ENCODE data around the gene PDE6A. TPM values are rescaled to one million over a fixed set of nuclear protein-coding genes. Genes with fewer than 3 reads are reported as not detected.
A peak's percentile ranks its signal among the peaks of the same experiment; 100 is the strongest.
"Not testable (repeated sequence)": the region's sequence is repeated elsewhere in the genome, so short reads cannot be mapped to it uniquely, and the experiment has no call there.

PDE6A gene
- total RNA-seq, 2 experiments from 2014 or later, result not detected

- ATAC-seq (ENCODE audit: low read depth) (no peak), DNase-seq (no peak)
- no peaks in the 10 kb centered on the region for H3K27me3 Mint-ChIP-seq
- no peaks in the 10 kb centered on the region for H3K9me3 Mint-ChIP-seq
- peaks cover 31% of the 10 kb centered on the region for H3K4me1 Mint-ChIP-seq
- H3K36me3 Mint-ChIP-seq, result peaks cover 10% of the 10 kb centered on the region
- POLR2A ChIA-PET, result interaction anchor here (0.6 to 0.8 kb wide), 3 partner anchors 39 to 100 kb away, joined by 3 to 4 read pairs (median 3); partner anchors contain the start of genes HMGXB3 and TIGD6
- peak overlapping the region; percentile 72 for H3K27ac Mint-ChIP-seq
- H3K4me3 Mint-ChIP-seq, result peak overlapping the region; percentile 94
These were observed 16.6 kb upstream of the PDE6A start for GRCh38 chr5:149961186-149961685.

DNA sequence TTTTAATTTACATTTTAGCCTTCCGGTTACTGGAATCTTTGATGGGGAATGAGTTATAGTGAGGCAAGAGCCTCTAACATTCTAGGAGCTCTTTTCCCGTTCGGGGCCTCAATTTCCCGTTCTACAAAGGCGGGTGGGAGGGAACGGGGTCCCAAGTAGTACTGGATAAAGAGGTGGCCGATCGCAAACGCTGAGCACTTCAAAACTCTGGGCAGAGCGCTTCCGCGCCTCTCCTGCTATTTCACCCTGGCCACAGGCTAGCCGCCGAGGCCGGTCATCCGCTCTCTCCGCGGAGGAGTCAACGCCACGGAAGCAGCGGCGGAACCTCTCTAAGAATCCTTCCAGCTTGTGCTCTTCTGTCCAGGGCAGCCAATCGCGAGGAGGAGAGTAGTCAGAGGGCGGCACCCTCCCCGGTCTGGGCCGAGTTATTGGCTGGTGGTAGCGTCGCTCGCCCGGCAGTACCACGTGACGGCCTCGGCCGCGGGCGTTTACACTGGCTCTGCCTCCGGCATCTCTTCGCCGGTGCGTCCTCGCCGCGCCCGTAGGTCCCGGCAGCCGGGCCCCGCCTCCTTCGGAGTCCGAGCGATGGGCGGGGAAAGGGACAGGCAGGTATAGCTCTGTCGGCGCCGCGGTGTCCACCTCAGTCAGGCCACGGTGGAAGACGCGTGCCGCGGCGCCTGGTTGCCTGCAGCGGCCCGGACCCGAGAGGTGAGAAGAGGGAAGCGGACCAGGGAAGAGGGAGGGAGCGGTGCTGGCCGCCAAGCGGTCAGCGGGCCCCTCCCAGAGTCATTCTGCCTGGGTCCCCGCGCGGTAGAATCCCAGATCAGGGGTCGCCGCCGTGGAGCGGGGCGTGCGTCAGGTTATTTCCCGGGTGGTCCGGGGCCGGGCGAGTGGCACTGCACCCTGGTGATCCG, 15.9 kb upstream of the PDE6A start, which contains the start of gene SLC26A2:
Gene SLC26A2 (plus strand): TSS at position 487 of the 914 bp plus-strand sequence. CDS start 16,895 bp downstream, outside the sequence.
- Mint-ChIP-seq H3K9me3 (no peaks in the 10 kb centered on the region), H3K4me3 (peak within 1 kb of the TSS; percentile 94), H3K27me3 (no peaks in the 10 kb centered on the region), H3K27ac (peak within 1 kb of the TSS; percentile 93), H3K36me3 (peaks cover 10% of the 10 kb centered on the region), H3K4me1 (peaks cover 31% of the 10 kb centered on the region)
- POLR2A ChIA-PET, result interaction anchor here (0.5 to 1.4 kb wide), 8 partner anchors 14 to 455 kb away, joined by 3 to 7 read pairs (median 3); partner anchors contain the start of genes HMGXB3 and TIGD6
- DNase-seq (peak; percentile 90), ATAC-seq (ENCODE audit: low read depth) (peak; percentile 99)

DNA sequence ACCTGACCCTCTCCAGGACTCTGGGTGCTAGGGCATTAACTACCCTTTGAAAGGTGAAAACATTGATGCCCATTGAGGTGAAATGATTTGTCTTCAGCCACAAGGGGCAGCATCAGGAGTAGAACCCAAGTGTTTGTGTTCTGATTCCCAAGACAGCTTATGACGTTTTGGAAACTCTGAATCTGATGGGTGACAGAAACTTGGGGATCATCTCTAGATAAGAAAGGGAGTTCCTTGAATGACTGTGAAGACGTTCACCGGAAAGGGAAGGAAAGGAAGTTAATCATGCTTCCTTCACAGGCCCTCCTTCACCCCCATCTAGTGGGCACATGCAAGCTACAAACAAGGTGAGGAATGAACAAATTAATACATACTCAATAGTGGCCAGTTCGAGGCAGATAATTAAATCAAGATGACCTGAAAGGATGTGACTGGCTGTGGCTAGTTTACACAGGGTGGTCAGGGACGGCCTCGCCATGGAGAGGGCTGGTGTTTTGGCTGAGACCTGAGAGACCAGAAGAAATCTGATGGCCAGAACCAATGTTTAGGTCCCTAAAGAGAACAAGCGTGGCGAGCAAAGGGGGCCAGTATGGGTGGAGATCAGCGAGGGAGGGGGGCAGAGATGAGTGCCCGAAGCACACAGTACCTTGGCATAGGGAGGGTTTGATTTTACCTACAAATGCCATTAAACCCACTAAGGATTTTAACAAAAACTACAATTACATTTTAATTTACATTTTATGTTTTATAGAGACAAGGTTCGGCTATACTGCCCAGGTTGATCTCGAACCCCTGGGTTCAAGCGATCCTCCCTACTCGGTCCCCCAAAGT, 15.0 kb upstream of the PDE6A start:
- Mint-ChIP-seq H3K4me3 (peak overlapping the region; percentile 94), H3K36me3 (peaks cover 9% of the 10 kb centered on the region), H3K9me3 (no peaks in the 10 kb centered on the region), H3K4me1 (peaks cover 31% of the 10 kb centered on the region), H3K27ac (peak overlapping the region; percentile 93), H3K27me3 (no peaks in the 10 kb centered on the region)
- POLR2A ChIA-PET, result interaction anchor here (0.6 to 1.4 kb wide), 7 partner anchors 13 to 456 kb away, joined by 3 to 7 read pairs (median 4); partner anchors contain the start of genes HMGXB3 and TIGD6
- DNase-seq (peak; percentile 32), ATAC-seq (ENCODE audit: low read depth) (no peak)

DNA sequence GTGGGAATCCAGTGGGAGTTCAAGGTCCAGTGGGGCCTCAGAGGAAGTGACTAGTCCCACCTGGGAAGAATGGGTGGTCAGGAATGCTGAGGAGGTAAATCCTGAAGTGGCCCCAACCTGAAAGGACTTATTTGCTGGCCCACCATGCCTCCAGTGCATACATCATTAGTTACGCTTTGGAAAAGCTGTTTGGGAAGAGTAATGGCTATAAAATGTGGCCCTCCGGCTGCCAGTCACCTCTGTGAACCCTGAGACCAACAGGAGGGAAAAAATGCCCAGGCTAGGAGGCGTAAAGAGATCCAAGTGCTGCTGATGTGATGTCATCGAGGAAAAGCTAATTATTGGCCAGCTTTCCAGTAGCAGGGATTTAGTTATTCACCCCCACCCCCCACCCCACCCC, 13.3 kb upstream of the PDE6A start:
- POLR2A ChIA-PET, result no interaction called here
- H3K4me1 Mint-ChIP-seq, result peaks cover 28% of the 10 kb centered on the region

GRCh38 chr5:149956685-149957084, 12.1 kb upstream of the PDE6A start:
- ATAC-seq (ENCODE audit: low read depth) (no peak), DNase-seq (no peak)
- POLR2A ChIA-PET, result no interaction called here
- Mint-ChIP-seq H3K4me3 (no peak overlapping the region), H3K36me3 (no peaks in the 10 kb centered on the region), H3K9me3 (no peaks in the 10 kb centered on the region), H3K4me1 (peaks cover 17% of the 10 kb centered on the region), H3K27me3 (peaks cover 4% of the 10 kb centered on the region), H3K27ac (no peak overlapping the region)

More for the DNA sequence above, 13.3 kb upstream of the PDE6A start:
- H3K4me3 Mint-ChIP-seq, result no peak overlapping the region
- ATAC-seq (ENCODE audit: low read depth), result no peak
- no peak for DNase-seq
- H3K36me3 Mint-ChIP-seq, result peaks cover 6% of the 10 kb centered on the region
- no peaks in the 10 kb centered on the region for H3K27me3 Mint-ChIP-seq
- H3K9me3 Mint-ChIP-seq, result no peaks in the 10 kb centered on the region
- no peak overlapping the region for H3K27ac Mint-ChIP-seq

GRCh38 chr5:149954798-149955197, 10.2 kb upstream of the PDE6A start:
- peaks cover 9% of the 10 kb centered on the region for H3K27me3 Mint-ChIP-seq
- no peaks in the 10 kb centered on the region for H3K36me3 Mint-ChIP-seq
- H3K4me1 Mint-ChIP-seq, result peaks cover 6% of the 10 kb centered on the region
- no peak overlapping the region for H3K27ac Mint-ChIP-seq
- no peak for ATAC-seq (ENCODE audit: low read depth)
- no peak for DNase-seq
- POLR2A ChIA-PET, result no interaction called here
- H3K4me3 Mint-ChIP-seq, result no peak overlapping the region
- no peaks in the 10 kb centered on the region for H3K9me3 Mint-ChIP-seq

GRCh38 chr5:149953436-149954121, 9.0 kb upstream of the PDE6A start:
- Mint-ChIP-seq H3K27me3 (peaks cover 10% of the 10 kb centered on the region), H3K4me3 (no peak overlapping the region), H3K36me3 (no peaks in the 10 kb centered on the region), H3K9me3 (no peaks in the 10 kb centered on the region), H3K4me1 (no peaks in the 10 kb centered on the region), H3K27ac (no peak overlapping the region)
- DNase-seq, result no peak
- POLR2A ChIA-PET, result no interaction called here
- no peak for ATAC-seq (ENCODE audit: low read depth)

GRCh38 chr5:149951138-149951749, 6.7 kb upstream of the PDE6A start:
- Mint-ChIP-seq H3K27me3 (peaks cover 18% of the 10 kb centered on the region), H3K4me3 (no peak overlapping the region), H3K9me3 (no peaks in the 10 kb centered on the region), H3K27ac (no peak overlapping the region), H3K4me1 (no peaks in the 10 kb centered on the region), H3K36me3 (no peaks in the 10 kb centered on the region)
- POLR2A ChIA-PET, result no interaction called here
- DNase-seq (no peak), ATAC-seq (ENCODE audit: low read depth) (no peak)

GRCh38 chr5:149948993-149949392, 4.4 kb upstream of the PDE6A start:
- ATAC-seq (ENCODE audit: low read depth) (no peak), DNase-seq (no peak)
- H3K4me3 Mint-ChIP-seq, result no peak overlapping the region
- no peaks in the 10 kb centered on the region for H3K36me3 Mint-ChIP-seq
- no peaks in the 10 kb centered on the region for H3K9me3 Mint-ChIP-seq
- no peaks in the 10 kb centered on the region for H3K4me1 Mint-ChIP-seq
- POLR2A ChIA-PET, result no interaction called here
- H3K27ac Mint-ChIP-seq, result no peak overlapping the region
- peaks cover 19% of the 10 kb centered on the region for H3K27me3 Mint-ChIP-seq

GRCh38 chr5:149946118-149946517, 1.5 kb upstream of the PDE6A start:
- Mint-ChIP-seq H3K4me3 (no peak overlapping the region), H3K27me3 (peaks cover 21% of the 10 kb centered on the region), H3K4me1 (no peaks in the 10 kb centered on the region), H3K9me3 (no peaks in the 10 kb centered on the region), H3K27ac (no peak overlapping the region), H3K36me3 (no peaks in the 10 kb centered on the region)
- POLR2A ChIA-PET, result no interaction called here
- ATAC-seq (ENCODE audit: low read depth) (no peak), DNase-seq (no peak)

GRCh38 chr5:149943177-149943949, 1.2 kb downstream of the PDE6A start:
- DNase-seq; H3K36me3 Mint-ChIP-seq; H3K27ac Mint-ChIP-seq; H3K4me3 Mint-ChIP-seq; POLR2A ChIA-PET; H3K9me3 Mint-ChIP-seq; H3K4me1 Mint-ChIP-seq; ATAC-seq (ENCODE audit: low read depth): not testable (repeated sequence)
- H3K27me3 Mint-ChIP-seq, result peaks cover 16% of the 10 kb centered on the region

- H3K4me1 Mint-ChIP-seq; H3K27ac Mint-ChIP-seq; ATAC-seq (ENCODE audit: low read depth); H3K36me3 Mint-ChIP-seq; DNase-seq; H3K9me3 Mint-ChIP-seq; POLR2A ChIA-PET; H3K4me3 Mint-ChIP-seq: not testable (repeated sequence)
- peaks cover 15% of the 10 kb centered on the region for H3K27me3 Mint-ChIP-seq
These were observed 1.8 kb downstream of the PDE6A start for GRCh38 chr5:149942741-149943169.
